Measurements from ENCODE around the gene ZBTB20.

Gene ZBTB20

DNA sequence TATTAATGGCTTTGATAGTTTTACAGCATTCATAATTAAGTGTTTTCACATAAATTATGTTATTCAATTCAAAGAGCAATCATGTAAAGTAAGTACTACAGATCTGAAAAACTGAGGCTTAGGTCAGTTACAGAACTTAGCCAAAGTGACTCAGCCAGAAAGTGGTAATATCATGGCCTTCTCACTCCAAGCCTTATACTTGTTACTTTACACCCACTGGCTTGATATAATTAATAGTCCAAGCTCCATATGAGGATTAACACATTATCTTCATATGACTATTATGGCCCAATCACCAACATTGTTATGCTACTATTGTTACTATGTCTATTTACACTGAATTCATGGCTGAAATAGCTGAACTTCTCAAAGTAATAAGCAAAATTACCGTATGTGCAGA, 802.6 kb downstream of the ZBTB20 start:
- DNase-seq: no peak

GRCh38 chr3:114338651-114339357, 808.3 kb downstream of the ZBTB20 start:
- no peak for DNase-seq

GRCh38 chr3:114336857-114337256, 810.2 kb downstream of the ZBTB20 start:
- DNase-seq: no peak

DNA sequence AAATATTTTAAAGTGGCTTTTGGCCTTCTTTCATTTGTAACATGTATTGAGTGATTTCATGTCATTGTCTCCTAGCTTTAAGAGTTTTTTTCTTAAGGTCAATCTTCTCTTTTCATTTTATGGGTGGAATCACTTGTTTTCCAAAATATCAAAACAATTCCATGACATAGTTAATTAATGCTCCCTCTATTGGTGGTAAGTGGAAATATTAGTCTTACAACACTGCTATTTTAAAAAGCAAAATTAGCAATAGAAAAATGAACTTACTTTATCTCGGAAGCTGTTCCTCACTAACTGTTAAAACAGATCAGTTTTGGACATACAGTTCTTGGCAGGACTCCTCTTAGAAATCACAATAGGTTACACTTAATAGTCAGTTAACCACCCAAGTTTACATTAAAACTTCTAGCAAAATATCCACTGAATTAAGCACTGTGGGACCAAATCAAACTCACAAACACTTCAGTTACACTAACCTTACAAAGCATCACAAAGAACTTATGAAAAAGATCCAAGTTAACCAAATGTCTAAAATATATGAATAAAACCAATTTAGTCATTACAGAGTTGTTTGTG, 810.9 kb downstream of the ZBTB20 start:
- no peak for DNase-seq

DNA sequence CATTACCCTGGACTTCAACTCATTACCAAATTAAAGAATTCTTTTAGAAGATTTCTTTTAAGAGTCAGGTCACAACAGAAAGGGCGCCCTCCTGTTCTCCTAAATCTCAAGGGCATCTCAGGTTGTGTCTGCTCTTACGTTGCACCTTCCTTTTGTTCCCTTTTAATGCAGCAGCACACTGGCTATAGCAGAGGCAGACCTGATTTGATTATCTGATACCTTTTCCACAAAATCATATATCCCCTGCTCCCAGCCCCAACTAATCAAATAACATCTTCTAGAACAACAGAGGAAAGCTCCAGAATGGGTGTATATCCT, 813.2 kb downstream of the ZBTB20 start:
- no peak for DNase-seq

GRCh38 chr3:114333180-114333922, 813.7 kb downstream of the ZBTB20 start:
- DNase-seq: no peak

DNA sequence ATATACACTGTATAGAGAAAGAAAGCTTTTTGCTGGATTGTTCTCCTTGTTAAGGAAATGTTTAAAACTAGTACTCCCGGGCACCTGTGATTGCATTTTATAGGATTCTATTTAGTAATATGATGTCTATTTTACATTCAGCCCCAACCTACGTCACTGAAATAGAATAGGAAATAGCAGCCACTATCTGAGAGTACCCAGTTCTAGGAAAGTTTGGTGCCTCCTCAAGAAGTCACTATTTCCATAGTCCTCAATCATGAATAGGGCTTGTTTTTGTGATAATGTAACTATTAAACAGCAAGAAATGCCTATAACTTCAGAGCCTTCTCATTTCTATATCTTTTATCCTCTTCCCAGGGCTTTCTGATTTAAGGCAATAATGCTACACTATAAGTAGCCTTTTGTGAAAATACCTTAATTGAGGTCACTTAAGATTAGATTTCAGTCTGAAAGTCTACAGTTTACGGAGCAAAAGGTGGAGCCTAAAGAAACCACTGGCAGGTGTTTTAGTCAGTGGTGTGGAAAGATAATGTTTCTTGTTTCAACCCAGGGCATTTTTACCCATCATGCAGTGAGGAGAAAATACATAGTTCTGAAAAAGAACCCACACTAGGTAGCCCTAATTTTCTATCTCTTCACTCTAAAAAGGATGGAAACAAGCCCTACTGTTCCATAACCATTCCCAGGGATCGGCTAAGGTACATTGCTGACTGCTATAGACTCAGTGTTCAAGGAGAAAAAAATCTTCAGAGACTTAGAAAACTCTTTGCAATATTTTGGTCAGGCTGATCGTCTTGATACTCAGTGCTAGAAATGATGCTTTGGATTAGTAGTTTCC, 814.5 kb downstream of the ZBTB20 start:
- DNase-seq: no peak

- DNase-seq: no peak
These were observed 815.4 kb downstream of the ZBTB20 start for GRCh38 chr3:114331710-114332109.

- no peak for DNase-seq
These were observed 816.1 kb downstream of the ZBTB20 start for GRCh38 chr3:114331007-114331406.

GRCh38 chr3:114329823-114330222, 817.3 kb downstream of the ZBTB20 start:
- DNase-seq: no peak

DNA sequence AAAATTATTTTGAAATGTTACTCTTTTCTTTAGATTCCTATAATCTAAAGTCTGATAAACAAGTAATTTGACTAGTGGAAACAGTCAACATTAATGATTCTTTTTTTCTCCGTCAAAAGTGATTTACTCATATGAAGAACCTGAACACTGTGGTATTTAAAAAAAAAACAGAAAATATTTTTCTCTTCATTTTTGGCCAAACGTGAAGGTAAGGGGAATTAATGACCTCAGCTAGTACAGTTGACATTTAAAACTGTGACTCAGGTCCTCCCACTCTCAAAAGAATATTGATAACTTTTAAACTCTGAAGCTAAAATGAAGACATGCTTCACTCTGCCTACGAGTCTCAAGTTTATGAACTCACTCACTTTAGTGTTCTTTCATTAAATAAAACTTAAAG, 818.7 kb downstream of the ZBTB20 start:
- DNase-seq: no peak

- no peak for DNase-seq
These were observed 819.4 kb downstream of the ZBTB20 start for GRCh38 chr3:114327665-114328064.

DNA sequence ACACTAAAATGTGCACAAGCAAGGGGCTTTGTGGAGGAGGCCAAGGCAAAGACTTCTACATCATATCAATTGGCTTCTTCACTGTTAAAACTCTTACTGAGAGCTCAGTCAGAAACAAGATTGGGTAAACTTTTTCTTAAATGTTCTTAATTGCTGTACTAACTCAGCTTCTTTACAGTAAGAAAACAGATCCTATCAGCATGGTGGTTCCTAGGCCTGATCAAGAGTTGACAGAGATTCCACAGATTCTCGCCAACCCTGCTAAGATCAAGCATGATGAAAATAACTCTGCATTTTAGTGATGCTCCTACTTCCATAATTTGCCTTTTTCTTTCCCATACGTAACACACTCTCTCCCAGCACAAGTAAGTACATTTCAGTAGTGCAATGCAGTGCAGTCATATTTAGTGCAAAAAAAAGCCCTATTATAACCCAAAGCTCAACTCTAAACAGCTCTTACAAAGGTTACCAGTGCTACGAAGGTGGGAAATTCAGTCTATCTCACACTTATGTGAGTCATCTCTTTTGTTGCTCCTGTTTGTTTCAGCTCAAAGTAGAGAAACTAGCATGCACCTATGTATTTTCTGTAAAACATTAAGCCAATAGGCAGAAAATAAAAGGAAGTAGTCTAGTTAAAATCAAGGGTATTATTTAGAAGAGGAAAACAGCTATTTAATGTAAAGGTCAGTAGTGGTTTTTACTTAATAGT, 823.4 kb downstream of the ZBTB20 start:
- no peak for DNase-seq

- DNase-seq: no peak
These were observed 826.8 kb downstream of the ZBTB20 start for GRCh38 chr3:114320246-114320645.

DNA sequence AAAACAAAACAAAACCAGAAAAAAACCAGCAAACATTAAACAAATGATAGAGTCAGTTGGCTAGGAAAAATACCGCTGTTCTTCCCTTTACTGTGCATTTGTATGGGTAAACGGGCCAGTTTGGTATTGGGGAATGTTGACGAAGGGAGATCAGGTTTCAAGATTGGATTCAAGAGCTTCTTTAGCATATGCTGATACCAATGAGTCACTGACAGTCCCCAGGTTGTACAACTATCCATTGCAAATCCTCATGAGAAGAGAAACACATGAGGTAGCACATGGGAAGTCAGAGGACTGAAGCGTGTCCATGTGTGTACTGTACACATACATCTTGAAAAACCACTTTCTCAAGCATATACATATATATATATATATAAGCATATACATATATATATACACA, 827.6 kb downstream of the ZBTB20 start:
- DNase-seq: no peak

DNA sequence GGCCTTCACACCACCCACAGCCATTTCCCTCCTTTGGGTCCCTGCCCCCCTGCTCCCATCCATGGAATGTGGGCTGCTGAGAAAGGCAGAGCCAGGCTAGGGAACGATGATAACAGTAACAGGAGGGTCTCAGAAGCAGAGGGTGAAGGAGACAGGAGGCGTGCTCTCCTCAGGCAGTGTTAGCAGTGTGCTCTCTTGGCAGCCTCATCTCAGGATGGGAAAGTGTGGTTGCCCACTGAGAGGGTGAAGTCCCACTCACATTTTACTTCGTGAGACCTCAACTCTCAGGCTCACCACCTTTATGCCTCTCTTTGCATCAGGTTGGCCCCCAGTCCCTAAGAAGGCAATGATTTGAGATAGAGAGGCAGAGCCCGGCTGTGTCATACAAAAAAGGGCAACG, 828.8 kb downstream of the ZBTB20 start:
- no peak for DNase-seq

DNA sequence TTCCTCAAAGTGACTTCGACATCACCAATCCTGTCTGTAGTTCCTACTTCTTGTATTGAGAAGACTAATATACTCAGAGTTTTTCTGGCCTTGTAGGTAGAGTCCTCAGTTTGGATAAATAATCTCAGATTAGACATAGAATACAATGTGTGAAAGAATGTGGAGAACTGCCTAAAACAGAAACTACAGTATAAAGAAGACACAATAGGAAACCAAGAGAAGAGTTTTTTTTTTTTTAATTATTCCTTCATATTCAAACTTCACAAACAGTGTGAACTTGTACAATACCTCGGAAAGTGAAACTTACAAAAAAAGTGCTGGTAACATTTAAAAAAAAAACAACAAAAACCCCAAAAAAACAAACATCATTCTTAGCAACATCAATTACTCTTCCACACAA, 832.8 kb downstream of the ZBTB20 start:
- no peak for DNase-seq

- DNase-seq: no peak
These were observed 833.7 kb downstream of the ZBTB20 start for GRCh38 chr3:114313426-114313825.

- no peak for DNase-seq
These were observed 836.4 kb downstream of the ZBTB20 start for GRCh38 chr3:114310695-114311094.

GRCh38 chr3:114308830-114309229, 838.3 kb downstream of the ZBTB20 start:
- DNase-seq: no peak

DNA sequence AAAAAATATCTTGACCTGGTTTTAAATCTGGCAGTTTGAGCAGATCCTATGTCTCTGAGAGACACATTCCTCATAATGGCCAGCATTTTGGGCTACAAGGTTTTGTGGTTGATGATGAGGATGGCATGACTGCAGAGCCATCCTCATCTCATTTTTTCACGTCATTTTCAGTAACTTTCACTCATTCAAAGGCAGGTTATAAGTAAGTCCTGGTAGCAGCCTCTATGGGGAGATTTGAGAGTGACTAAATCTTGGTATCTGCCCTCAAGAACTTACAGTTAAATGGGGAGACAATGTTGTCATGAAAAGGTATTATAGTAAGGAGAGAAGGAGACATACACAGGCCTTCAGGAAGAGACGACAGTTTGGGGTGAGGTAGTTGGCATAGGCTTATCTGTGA, 838.7 kb downstream of the ZBTB20 start:
- no peak for DNase-seq

- DNase-seq: no peak
These were observed 839.3 kb downstream of the ZBTB20 start for GRCh38 chr3:114307832-114308231.
